KMS-11 (cell line): ENCODE results near the gene FAM168A.

ENCODE experiments used
- H2AFZ ChIP-seq: fragments of 200-600 bp; sonication (generic); 2 replicates; pipeline ENCODE4 v1.6.1; 2016; ENCODE audit warnings: antibody characterized with exemption, mixed run types, low read depth
- H3K27ac ChIP-seq: fragments of 200-600 bp; sonication (generic); 2 replicates; pipeline ENCODE4 v1.6.1; 2016; ENCODE audit warnings: mild to moderate bottlenecking, mixed run types
- H3K27me3 ChIP-seq: fragments of 200-600 bp; sonication (generic); 2 replicates; pipeline ENCODE4 v1.6.1; 2017; ENCODE audit warnings: mild to moderate bottlenecking, low read depth, mixed run types, moderate library complexity; ENCODE audit not compliant: insufficient read depth
- H3K36me3 ChIP-seq: fragments of 200-600 bp; sonication (generic); 2 replicates; pipeline ENCODE4 v1.6.1; 2017; ENCODE audit warnings: mild to moderate bottlenecking, mixed run types; ENCODE audit not compliant: insufficient read depth
- H3K4me1 ChIP-seq: fragments of 200-600 bp; sonication (generic); 2 replicates; pipeline ENCODE4 v1.6.1; 2016; ENCODE audit warnings: mild to moderate bottlenecking, low read depth, mixed run types; ENCODE audit not compliant: poor library complexity, severe bottlenecking
- H3K4me2 ChIP-seq: fragments of 200-600 bp; sonication (generic); 2 replicates; pipeline ENCODE4 v1.7.0; 2016; ENCODE audit warnings: mild to moderate bottlenecking, mixed run types
- H3K4me3 ChIP-seq: fragments of 200-600 bp; sonication (generic); IDR thresholded peaks from 2 replicates; pipeline ENCODE4 v1.6.1; 2017; ENCODE audit warnings: low read depth, low read length, mixed read lengths; ENCODE audit not compliant: insufficient read depth
- H3K79me2 ChIP-seq: fragments of 200-600 bp; sonication (generic); 2 replicates; pipeline ENCODE4 v1.6.1; 2016; ENCODE audit warnings: low read depth, mixed run types; ENCODE audit not compliant: insufficient read depth
- H3K9ac ChIP-seq: fragments of 200-600 bp; sonication (generic); 2 replicates; pipeline ENCODE4 v1.6.1; 2016; ENCODE audit warnings: mild to moderate bottlenecking, mixed run types
- H4K20me1 ChIP-seq: fragments of 200-600 bp; sonication (generic); 2 replicates; pipeline ENCODE4 v1.6.1; 2016; ENCODE audit warnings: mild to moderate bottlenecking, mixed run types; ENCODE audit not compliant: insufficient read depth
- CTCF ChIP-seq: fragments of 200-600 bp; sonication (generic); conservative IDR thresholded peaks from 2 replicates; pipeline ENCODE4 v1.6.1; 2017; ENCODE audit warnings: low read depth, mild to moderate bottlenecking, antibody characterized with exemption, low read length, moderate library complexity, mixed read lengths

FAM168A gene

GRCh38 chr11:73525611-73526010 is 72.3 kb downstream of the FAM168A start:
- H3K27ac ChIP-seq = no peak overlapping the region
- no peaks in the 10 kb centered on the region for H3K79me2 ChIP-seq
- H2AFZ ChIP-seq = no peak overlapping the region
- no peak for TF ChIP-seq CTCF
- H3K9ac ChIP-seq = no peak overlapping the region
- H3K27me3 ChIP-seq = no peaks in the 10 kb centered on the region
- H3K36me3 ChIP-seq = no peaks in the 10 kb centered on the region
- H4K20me1 ChIP-seq = no peaks in the 10 kb centered on the region
- no peak overlapping the region for H3K4me2 ChIP-seq
- H3K4me1 ChIP-seq = peaks cover 3% of the 10 kb centered on the region
- no peak overlapping the region for H3K4me3 ChIP-seq

- peaks cover 4% of the 10 kb centered on the region for H3K4me1 ChIP-seq
- no peak overlapping the region for H3K4me3 ChIP-seq
- H4K20me1 ChIP-seq = no peaks in the 10 kb centered on the region
- no peak overlapping the region for H3K4me2 ChIP-seq
- no peak overlapping the region for H3K9ac ChIP-seq
- no peak overlapping the region for H2AFZ ChIP-seq
- H3K27me3 ChIP-seq = no peaks in the 10 kb centered on the region
- H3K36me3 ChIP-seq = no peaks in the 10 kb centered on the region
- H3K27ac ChIP-seq = no peak overlapping the region
- no peak for TF ChIP-seq CTCF
- H3K79me2 ChIP-seq = no peaks in the 10 kb centered on the region
Measured at GRCh38 chr11:73524774-73525173, 73.1 kb downstream of the FAM168A start.

- Histone ChIP-seq H2AFZ (no peak overlapping the region), H3K27me3 (no peaks in the 10 kb centered on the region), H3K4me1 (peaks cover 4% of the 10 kb centered on the region), H3K9ac (no peak overlapping the region), H3K27ac (no peak overlapping the region), H3K79me2 (no peaks in the 10 kb centered on the region), H4K20me1 (no peaks in the 10 kb centered on the region), H3K36me3 (no peaks in the 10 kb centered on the region), H3K4me3 (no peak overlapping the region), H3K4me2 (no peak overlapping the region)
- no peak for TF ChIP-seq CTCF
Measured at GRCh38 chr11:73521621-73522020, 76.3 kb downstream of the FAM168A start.

GRCh38 chr11:73520353-73521061 is 77.4 kb downstream of the FAM168A start:
- H3K4me3 ChIP-seq = no peak overlapping the region
- no peaks in the 10 kb centered on the region for H4K20me1 ChIP-seq
- no peak overlapping the region for H2AFZ ChIP-seq
- no peak overlapping the region for H3K27ac ChIP-seq
- H3K4me2 ChIP-seq = no peak overlapping the region
- no peaks in the 10 kb centered on the region for H3K36me3 ChIP-seq
- H3K4me1 ChIP-seq = peaks cover 4% of the 10 kb centered on the region
- H3K27me3 ChIP-seq = no peaks in the 10 kb centered on the region
- no peak overlapping the region for H3K9ac ChIP-seq
- H3K79me2 ChIP-seq = no peaks in the 10 kb centered on the region
- no peak for TF ChIP-seq CTCF
